Neuronal stem cell (in vitro differentiated cells): ENCODE results near the gene SFXN5.

Source experiments
- DNase-seq: peaks from one replicate; pipeline ENCODE4 v3.0.0-alpha.2; 2013; ENCODE audit warnings: low spot score
- H2AFZ ChIP-seq: one replicate; pipeline ENCODE4 v1.6.1; 2013; ENCODE audit warnings: mild to moderate bottlenecking, low read length, inconsistent platforms
- H2AK5ac ChIP-seq: 2 replicates; pipeline ENCODE4 v1.6.1; 2013; ENCODE audit warnings: low read depth, mild to moderate bottlenecking, inconsistent platforms, low read length, moderate library complexity, mixed read lengths
- H2BK120ac ChIP-seq: 2 replicates; pipeline ENCODE4 v1.6.1; 2013; ENCODE audit warnings: low read depth, mild to moderate bottlenecking, inconsistent platforms, low read length, moderate library complexity, mixed read lengths
- H2BK12ac ChIP-seq: one replicate; pipeline ENCODE4 v1.6.1; 2013; ENCODE audit warnings: low read length, inconsistent platforms
- H2BK15ac ChIP-seq: 2 replicates; pipeline ENCODE4 v1.6.1; 2013; ENCODE audit warnings: mild to moderate bottlenecking, low read length, inconsistent platforms, mixed read lengths
- H2BK5ac ChIP-seq: one replicate; pipeline ENCODE4 v1.6.1; 2013; ENCODE audit warnings: inconsistent platforms, mild to moderate bottlenecking, low read length, moderate library complexity
- H3K14ac ChIP-seq: one replicate; pipeline ENCODE4 v1.6.1; 2013; ENCODE audit warnings: low read length, inconsistent platforms
- H3K18ac ChIP-seq: 2 replicates; pipeline ENCODE4 v1.6.1; 2013; ENCODE audit warnings: low read length, inconsistent platforms
- H3K23ac ChIP-seq: 2 replicates; pipeline ENCODE4 v1.6.1; 2013; ENCODE audit warnings: low read depth, mild to moderate bottlenecking, mixed read lengths, low read length, inconsistent platforms; ENCODE audit not compliant: poor library complexity
- H3K27ac ChIP-seq: replicated peaks from 3 replicates; pipeline ENCODE4 v1.5.1; 2013; ENCODE audit warnings: low read length, inconsistent platforms
- H3K27me3 ChIP-seq, 3 experiments: 2 replicates each; pipeline ENCODE4 v1.6.1; 2013; ENCODE audit warnings: low read length in 3 of 3, mild to moderate bottlenecking in 2 of 3, inconsistent platforms in 1 of 3, low read depth in 1 of 3, mixed read lengths in 1 of 3, moderate library complexity in 1 of 3; ENCODE audit not compliant: control insufficient read depth in 3 of 3, insufficient read depth in 3 of 3
- H3K36me3 ChIP-seq, 2 donors: replicated peaks in 1 of 2; 2 replicates each; pipeline ENCODE4 v1.6.1; 2013; ENCODE audit warnings: low read length in 2 of 2; ENCODE audit not compliant: control insufficient read depth in 2 of 2, insufficient read depth in 2 of 2
- H3K4ac ChIP-seq: 2 replicates; pipeline ENCODE4 v1.6.1; 2013; ENCODE audit warnings: inconsistent platforms, mild to moderate bottlenecking, low read length, moderate library complexity
- H3K4me1 ChIP-seq, 2 donors: 1 replicate in 1 of 2; 2 replicates in 1 of 2; pipeline ENCODE4 v1.6.1; 2013; ENCODE audit warnings: low read length in 2 of 2, low read depth in 1 of 2; ENCODE audit not compliant: control insufficient read depth in 2 of 2, insufficient read depth in 1 of 2
- H3K4me2 ChIP-seq: one replicate; pipeline ENCODE4 v1.6.1; 2013; ENCODE audit warnings: mild to moderate bottlenecking, low read length, inconsistent platforms; ENCODE audit not compliant: insufficient read depth, poor library complexity, severe bottlenecking
- H3K4me3 ChIP-seq, 2 donors: 2 replicates each; pipeline ENCODE4 v1.5.1; 2013; ENCODE audit warnings: low read length in 2 of 2, mild to moderate bottlenecking in 2 of 2, inconsistent platforms in 1 of 2, moderate library complexity in 1 of 2
- H3K79me1 ChIP-seq: one replicate; pipeline ENCODE4 v1.6.1; 2013; ENCODE audit warnings: low read depth, mild to moderate bottlenecking, inconsistent platforms, low read length, moderate library complexity
- H3K9ac ChIP-seq: one replicate; pipeline ENCODE4 v1.6.1; 2013; ENCODE audit warnings: mild to moderate bottlenecking, low read depth, low read length, inconsistent platforms; ENCODE audit not compliant: poor library complexity
- H3K9me3 ChIP-seq, 2 donors: replicated peaks in 1 of 2; 2 replicates each; pipeline versions ENCODE3 to v1.6.1; 2013; ENCODE audit warnings: low read length in 2 of 2, mild to moderate bottlenecking in 2 of 2, inconsistent platforms in 1 of 2, low read depth in 1 of 2, mixed read lengths in 1 of 2, moderate library complexity in 1 of 2; ENCODE audit not compliant: control insufficient read depth in 2 of 2, insufficient read depth in 1 of 2
- H4K8ac ChIP-seq: one replicate; pipeline ENCODE4 v1.6.1; 2013; ENCODE audit warnings: low read depth, mild to moderate bottlenecking, inconsistent platforms, low read length, moderate library complexity
- H4K91ac ChIP-seq: one replicate; pipeline ENCODE4 v1.6.1; 2013; ENCODE audit warnings: low read length, low read depth, mild to moderate bottlenecking, inconsistent platforms; ENCODE audit not compliant: poor library complexity
- WGBS, 2 donors: extraction: QIAGEN DNeasy Blood & Tissue Kit; methylation state at CpG; one replicate each; pipeline ENCODE4 v1.1.7; 2013; ENCODE audit warnings: missing lambda C conversion rate in 2 of 2, mixed read lengths in 1 of 2; ENCODE audit not compliant: insufficient read length in 2 of 2, insufficient replicate concordance in 1 of 2; ENCODE audit errors: extremely low coverage in 2 of 2; 5-methylcytosine and 5-hydroxymethylcytosine counted together

SFXN5 gene

DNA sequence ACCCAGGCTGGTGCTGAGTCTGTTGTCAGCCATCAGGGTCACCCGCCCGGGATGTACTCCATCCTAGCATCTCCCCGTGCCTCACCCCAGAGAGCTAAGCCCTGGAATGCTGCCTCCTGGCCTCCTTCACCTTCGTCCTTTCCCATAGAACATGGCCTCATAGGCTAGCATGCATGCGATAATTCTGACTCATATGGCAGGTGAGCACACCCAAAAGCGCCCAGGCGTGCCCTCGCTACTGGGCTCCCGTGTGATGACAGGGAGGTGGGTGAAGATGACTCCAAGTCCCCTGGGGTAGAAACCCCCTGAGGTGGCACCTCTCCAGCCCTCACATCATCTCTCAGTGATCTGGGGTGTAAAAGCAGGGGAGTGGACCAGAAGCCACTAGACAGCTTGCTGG is 177.0 kb downstream of the SFXN5 start:
- H3K27me3 ChIP-seq, result peaks cover 0 to 51% (median 5%) of the 10 kb centered on the region in 3 experiments

GRCh38 chr2:72893594-72894319 is 177.8 kb downstream of the SFXN5 start:
- no CpG with 5 or more reads among the region's 15 CpGs for WGBS, 2 donors
- H3K9ac ChIP-seq, result no peak overlapping the region
- DNase-seq, result no peak
- H3K27ac ChIP-seq, result no peak overlapping the region
- peaks cover 0 to 34% of the 10 kb centered on the region in 2 donors for H3K4me1 ChIP-seq
- peak overlapping the region; percentile 31 for H4K91ac ChIP-seq
- no peaks in the 10 kb centered on the region for H3K36me3 ChIP-seq
- H2AFZ ChIP-seq, result peak overlapping the region; percentile 52
- no peak overlapping the region for H3K23ac ChIP-seq
- H4K8ac ChIP-seq, result no peak overlapping the region
- H3K9me3 ChIP-seq, result no peaks in the 10 kb centered on the region
- peak overlapping the region in 1 of 2 donors; percentile 32 for H3K4me3 ChIP-seq
- H2BK5ac ChIP-seq, result peak overlapping the region; percentile 14
- H3K4me2 ChIP-seq, result no peak overlapping the region
- peak overlapping the region; percentile 48 for H2BK12ac ChIP-seq
- H3K14ac ChIP-seq, result peak overlapping the region; percentile 3
- H2BK120ac ChIP-seq, result no peak overlapping the region
- no peak overlapping the region for H3K4ac ChIP-seq
- peak overlapping the region; percentile 86 for H3K18ac ChIP-seq
- H2BK15ac ChIP-seq, result peak overlapping the region; percentile 34
- no peaks in the 10 kb centered on the region for H3K79me1 ChIP-seq
- peaks cover 0 to 49% (median 5%) of the 10 kb centered on the region in 3 experiments for H3K27me3 ChIP-seq
- H2AK5ac ChIP-seq, result peak overlapping the region; percentile 14

More for the DNA sequence above, 177.0 kb downstream of the SFXN5 start:
- no peak overlapping the region for H3K9ac ChIP-seq
- H2AK5ac ChIP-seq, result peak overlapping the region; percentile 14
- H3K4me3 ChIP-seq, result no peak overlapping the region
- H3K23ac ChIP-seq, result peak overlapping the region; percentile 12
- peak overlapping the region; percentile 86 for H3K18ac ChIP-seq
- no peak overlapping the region for H3K4ac ChIP-seq
- H3K14ac ChIP-seq, result no peak overlapping the region
- no peak overlapping the region for H3K27ac ChIP-seq
- no peaks in the 10 kb centered on the region for H3K9me3 ChIP-seq
- peak overlapping the region; percentile 34 for H2BK15ac ChIP-seq
- H3K4me2 ChIP-seq, result no peak overlapping the region
- H2BK12ac ChIP-seq, result no peak overlapping the region
- no CpG with 5 or more reads among the region's 9 CpGs for WGBS, 2 donors
- no peak overlapping the region for H2AFZ ChIP-seq
- no peak overlapping the region for H2BK120ac ChIP-seq
- no peak overlapping the region for H4K91ac ChIP-seq
- peak overlapping the region; percentile 88 for H2BK5ac ChIP-seq
- H3K4me1 ChIP-seq, result peaks cover 0 to 35% of the 10 kb centered on the region in 2 donors
- no peak overlapping the region for H4K8ac ChIP-seq
- no peaks in the 10 kb centered on the region for H3K36me3 ChIP-seq
- no peak for DNase-seq
- no peaks in the 10 kb centered on the region for H3K79me1 ChIP-seq

DNA sequence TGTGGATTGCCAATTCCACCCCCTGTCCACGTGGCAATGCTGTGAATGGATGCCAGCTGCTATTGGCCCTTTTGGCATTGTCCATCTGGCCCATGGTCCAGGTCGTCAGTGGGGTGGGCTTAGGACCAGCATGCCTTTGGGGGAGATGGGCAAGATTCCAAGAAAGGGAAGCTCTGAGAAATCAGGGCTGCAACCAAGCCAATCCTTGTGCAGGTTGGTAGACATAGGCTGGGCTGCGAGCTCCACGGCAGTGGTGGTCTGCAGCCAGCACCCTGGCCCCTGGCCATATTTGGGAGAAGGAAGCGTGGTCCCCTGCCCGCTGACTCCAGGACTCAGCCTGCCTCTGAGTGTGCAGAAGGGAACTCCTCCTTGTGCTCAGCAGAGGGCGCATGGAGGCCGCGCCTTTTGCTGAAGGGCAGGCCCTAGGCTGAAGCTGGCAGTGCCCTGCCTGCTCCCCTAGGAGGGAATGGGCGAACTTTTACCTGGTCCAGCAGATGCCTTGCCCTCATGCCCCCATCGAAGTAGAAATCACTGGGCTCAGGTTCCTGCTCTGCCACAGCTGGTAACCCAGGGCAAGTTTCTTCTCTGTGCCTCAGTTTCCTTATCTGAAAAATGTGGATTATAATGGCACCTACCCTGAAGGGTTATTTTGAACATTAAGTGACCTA is 178.9 kb downstream of the SFXN5 start:
- Histone ChIP-seq H2BK12ac (no peak overlapping the region), H2BK15ac (no peak overlapping the region), H4K8ac (no peak overlapping the region), H3K27ac (no peak overlapping the region), H3K36me3 (no peaks in the 10 kb centered on the region), H3K79me1 (no peaks in the 10 kb centered on the region), H4K91ac (no peak overlapping the region), H2AFZ (no peak overlapping the region), H2BK5ac (no peak overlapping the region), H3K14ac (no peak overlapping the region), H3K4me2 (no peak overlapping the region), H3K4ac (no peak overlapping the region), H3K27me3 (peaks cover 0 to 41% (median 5%) of the 10 kb centered on the region in 3 experiments), H3K9me3 (no peaks in the 10 kb centered on the region), H3K23ac (no peak overlapping the region), H3K4me1 (peaks cover 0 to 28% of the 10 kb centered on the region in 2 donors), H3K4me3 (no peak overlapping the region), H3K9ac (peak overlapping the region; percentile 32), H3K18ac (no peak overlapping the region), H2BK120ac (no peak overlapping the region), H2AK5ac (no peak overlapping the region)
- WGBS, 2 donors, result no CpG with 5 or more reads among the region's 11 CpGs
- no peak for DNase-seq
